Measurements from ENCODE around the gene OTUB2. TPM values are rescaled to one million over a fixed set of nuclear protein-coding genes. Genes with fewer than 3 reads are reported as not detected.

Gene OTUB2
- polyA plus RNA-seq, 3 donors from 2014 or later, result 0.22 to 0.33 TPM; not detected in 1

Other genes with a start within 250 kb of the OTUB2 start
- gene PRIMA1, start 237.9 kb upstream of the OTUB2 start, polyA plus RNA-seq, result not detected
- not detected for gene FAM181A, start 99.0 kb upstream of the OTUB2 start, polyA plus RNA-seq
- 1 to 10 TPM; 1.4 to 4.2 (median 2.7) TPM for gene ASB2, start 49.8 kb upstream of the OTUB2 start, polyA plus RNA-seq
- gene CCDC197, start 29.0 kb upstream of the OTUB2 start, polyA plus RNA-seq, result not detected
- 100 to 1,000 TPM in 2 of 3 donors, 10 to 100 TPM in 1; 60.8 to 208 (median 114) TPM for gene DDX24, start 54.9 kb downstream of the OTUB2 start, polyA plus RNA-seq
- gene IFI27L1, start 55.0 kb downstream of the OTUB2 start, polyA plus RNA-seq, result 10 to 100 TPM; 10.0 to 19.3 (median 10.3) TPM
- gene IFI27, start 84.4 kb downstream of the OTUB2 start, polyA plus RNA-seq, result 1 to 10 TPM in 1 of 3 donors, not detected in 2; 2.8 TPM
- 100 to 1,000 TPM in 2 of 3 donors, 10 to 100 TPM in 1; 82.0 to 188 (median 103) TPM for gene IFI27L2, start 103.3 kb downstream of the OTUB2 start, polyA plus RNA-seq
- gene PPP4R4, start 148.0 kb downstream of the OTUB2 start, polyA plus RNA-seq, result not detected

Data from immature natural killer cell (primary cell).